GM23338 (cell line): Measurements from ENCODE around the gene DSCAML1.

Experiments
- CTCF ChIP-seq, 2 experiments: fragments of 200-600 bp in 1 of 2; sonication (generic) in 1 of 2; conservative IDR thresholded peaks; 2 replicates each; pipeline versions ENCODE4 v1.5.1 to v1.6.1; 2016 to 2017; ENCODE audit warnings: antibody characterized with exemption in 2 of 2, low read depth in 2 of 2, mild to moderate bottlenecking in 2 of 2, moderate library complexity in 1 of 2
- POLR2AphosphoS5 ChIP-seq: IDR thresholded peaks from 2 replicates; pipeline ENCODE4 v1.6.1; 2016; ENCODE audit warnings: antibody characterized with exemption, low read depth

GRCh38 chr11:117538263-117539135, 258.5 kb downstream of the DSCAML1 start:
- TF ChIP-seq CTCF (conservative IDR thresholded peaks at IDR 0.05; ENCODE audit: low read depth in 2 of 2) (no peak), POLR2AphosphoS5 (no peak)
